H1 (cell line): Measurements from ENCODE around the gene PRR5L. TPM values are rescaled to one million over a fixed set of nuclear protein-coding genes. Genes with fewer than 3 reads are reported as not detected.
A peak's percentile ranks its signal among the peaks of the same experiment; 100 is the strongest.

ENCODE experiments used
- CTCF ChIA-PET: fragments of 300-600 bp; sonication (Branson Sonifier 250); formaldehyde crosslinking; loops from one replicate; lab custom pipeline; 2021; ENCODE audit not compliant: partially characterized antibody; lab: Charles Lee
- POLR2A ChIA-PET: fragments of 300-600 bp; sonication (Branson Sonifier 250); formaldehyde crosslinking; loops from one replicate; lab custom pipeline; 2021; ENCODE audit warnings: inconsistent platforms; ENCODE audit not compliant: partially characterized antibody; lab: Charles Lee
- DNase-seq, 2 experiments: peaks; one replicate each; pipeline versions ENCODE4 v3.0.0 to v3.0.0-alpha.2; 2010 to 2022; ENCODE audit warnings: low spot score in 2 of 2, low read depth in 1 of 2, mixed read lengths in 1 of 2
- FAIRE-seq: peaks from 2 replicates; lab custom pipeline; 2011; peaks lifted over from hg19 to GRCh38; lab: Jason Lieb, UNC
- H2AFZ ChIP-seq: 2 replicates; pipeline ENCODE4 v1.8.1; 2012; ENCODE audit warnings: low read length, inconsistent platforms
- H2AK5ac ChIP-seq: 2 replicates; pipeline ENCODE4 v1.6.1; 2013; ENCODE audit warnings: low read depth, low read length
- H2BK120ac ChIP-seq: replicated peaks from 2 replicates; pipeline ENCODE3; 2013; ENCODE audit warnings: low read depth, low read length, inconsistent platforms
- H2BK12ac ChIP-seq: 2 replicates; pipeline ENCODE4 v1.6.1; 2013; ENCODE audit warnings: low read depth, low read length
- H2BK15ac ChIP-seq: 2 replicates; pipeline ENCODE4 v1.6.1; 2013; ENCODE audit warnings: low read length
- H2BK20ac ChIP-seq: 2 replicates; pipeline ENCODE4 v1.6.1; 2013; ENCODE audit warnings: low read length
- H2BK5ac ChIP-seq: 2 replicates; pipeline ENCODE4 v1.6.1; 2013; ENCODE audit warnings: low read depth, low read length
- H3K14ac ChIP-seq: 2 replicates; pipeline ENCODE4 v1.6.1; 2013; ENCODE audit warnings: inconsistent platforms; ENCODE audit not compliant: insufficient read length
- H3K18ac ChIP-seq: 2 replicates; pipeline ENCODE4 v1.6.1; 2013; ENCODE audit warnings: low read length; ENCODE audit errors: extremely low read depth
- H3K23ac ChIP-seq: 2 replicates; pipeline ENCODE4 v1.6.1; 2013; ENCODE audit warnings: inconsistent platforms; ENCODE audit not compliant: insufficient read length
- H3K23me2 ChIP-seq: 2 replicates; pipeline ENCODE4 v1.6.1; 2013; ENCODE audit warnings: low read depth, low read length
- H3K27ac ChIP-seq: 2 replicates; pipeline ENCODE4 v1.6.1; 2011; ENCODE audit warnings: low read depth, low read length, inconsistent platforms
- H3K27me3 ChIP-seq, 4 experiments: replicated peaks in 1 of 4; 1 replicate in 1 of 4; 2 replicates in 3 of 4; pipeline versions ENCODE4 v1.6.1 to v1.8.1; 2011 to 2013; ENCODE audit warnings: low read length in 3 of 4, mild to moderate bottlenecking in 3 of 4, inconsistent platforms in 2 of 4, mixed read lengths in 2 of 4, moderate library complexity in 1 of 4; ENCODE audit not compliant: control insufficient read depth in 3 of 4, insufficient read depth in 3 of 4; ENCODE audit errors: extremely low read depth in 1 of 4
- H3K36me3 ChIP-seq, 4 experiments: 2 replicates each; pipeline versions ENCODE4 v1.6.1 to v1.8.1; 2011 to 2013; ENCODE audit warnings: mild to moderate bottlenecking in 4 of 4, low read length in 3 of 4, moderate library complexity in 2 of 4, control low read depth in 1 of 4, inconsistent platforms in 1 of 4; ENCODE audit not compliant: insufficient read depth in 4 of 4, control insufficient read depth in 2 of 4
- H3K4ac ChIP-seq: replicated peaks from 2 replicates; pipeline ENCODE3; 2013; ENCODE audit warnings: low read length, low read depth, mixed read lengths, inconsistent platforms; ENCODE audit not compliant: insufficient read length
- H3K4me1 ChIP-seq, 4 experiments: replicated peaks in 1 of 4; 1 replicate in 1 of 4; 2 replicates in 3 of 4; pipeline versions ENCODE4 v1.6.1 to v1.8.1; 2011 to 2013; ENCODE audit warnings: low read length in 3 of 4, inconsistent platforms in 2 of 4, mixed read lengths in 1 of 4; ENCODE audit not compliant: insufficient read depth in 4 of 4, control insufficient read depth in 3 of 4
- H3K4me2 ChIP-seq, 2 experiments: 2 replicates each; pipeline versions ENCODE4 v1.6.1 to v1.8.1; 2011 to 2013; ENCODE audit warnings: low read depth in 2 of 2, low read length in 2 of 2, control low read depth in 1 of 2, inconsistent platforms in 1 of 2, mild to moderate bottlenecking in 1 of 2; ENCODE audit not compliant: insufficient read depth in 1 of 2
- H3K4me3 ChIP-seq, 4 experiments: fragments of 200-600, 300-600 bp in 1 of 4; sonication (generic), shearing (Covaris generic), sonication (Bioruptor Twin) in 1 of 4; 2 replicates each; pipeline versions ENCODE4 v1.5.1 to v1.8.1; 2011 to 2016; ENCODE audit warnings: low read length in 4 of 4, low read depth in 3 of 4, control low read depth in 2 of 4, inconsistent platforms in 2 of 4, mild to moderate bottlenecking in 2 of 4, mixed read lengths in 1 of 4, moderate library complexity in 1 of 4; ENCODE audit not compliant: insufficient read depth in 2 of 4; ENCODE audit errors: extremely low read depth in 1 of 4
- H3K56ac ChIP-seq: replicated peaks from 2 replicates; pipeline ENCODE3; 2013; ENCODE audit warnings: low read depth, mild to moderate bottlenecking, mixed read lengths, low read length, inconsistent platforms; ENCODE audit not compliant: insufficient read length
- H3K79me1 ChIP-seq: 2 replicates; pipeline ENCODE4 v1.6.1; 2013; ENCODE audit warnings: low read depth, low read length, control low read depth
- H3K79me2 ChIP-seq, 2 experiments: 2 replicates each; pipeline versions ENCODE4 v1.6.1 to v1.8.1; 2012 to 2013; ENCODE audit warnings: low read length in 2 of 2, mild to moderate bottlenecking in 2 of 2, inconsistent platforms in 1 of 2; ENCODE audit not compliant: insufficient read depth in 2 of 2, control insufficient read depth in 1 of 2
- H3K9ac ChIP-seq, 4 experiments: replicated peaks in 1 of 4; 1 replicate in 1 of 4; 2 replicates in 3 of 4; pipeline versions ENCODE4 v1.6.1 to v1.8.1; 2011 to 2013; ENCODE audit warnings: low read depth in 3 of 4, low read length in 3 of 4, control low read depth in 2 of 4, mild to moderate bottlenecking in 2 of 4, moderate library complexity in 2 of 4, inconsistent platforms in 1 of 4; ENCODE audit errors: extremely low read depth in 1 of 4
- H3K9me3 ChIP-seq, 2 experiments: 2 replicates each; pipeline versions ENCODE4 v1.6.1 to v1.8.1; 2012 to 2013; ENCODE audit warnings: mild to moderate bottlenecking in 2 of 2, moderate library complexity in 2 of 2, control low read depth in 1 of 2, inconsistent platforms in 1 of 2, low read depth in 1 of 2, low read length in 1 of 2, mixed read lengths in 1 of 2; ENCODE audit not compliant: insufficient read depth in 2 of 2
- H4K20me1 ChIP-seq, 2 experiments: replicated peaks in 1 of 2; 2 replicates each; pipeline versions ENCODE3 to v1.8.1; 2011 to 2013; ENCODE audit warnings: inconsistent platforms in 2 of 2, low read length in 2 of 2, mild to moderate bottlenecking in 1 of 2; ENCODE audit not compliant: insufficient read depth in 2 of 2, control insufficient read depth in 1 of 2
- H4K5ac ChIP-seq: 2 replicates; pipeline ENCODE4 v1.6.1; 2013; ENCODE audit warnings: low read length, low read depth, mixed read lengths, inconsistent platforms; ENCODE audit not compliant: insufficient read length
- H4K8ac ChIP-seq: 2 replicates; pipeline ENCODE4 v1.8.0; 2013; ENCODE audit warnings: mild to moderate bottlenecking, moderate library complexity, low read length, inconsistent platforms; ENCODE audit not compliant: insufficient read depth; ENCODE audit errors: extremely low read depth
- H4K91ac ChIP-seq: replicated peaks from 2 replicates; pipeline ENCODE3; 2013; ENCODE audit warnings: low read length, mixed read lengths, inconsistent platforms; ENCODE audit not compliant: insufficient read length
- ASH2L ChIP-seq: fragments of 200-600, 300-600 bp; sonication (generic); IDR thresholded peaks from one replicate; pipeline ENCODE4 v1.7.1; 2017; ENCODE audit warnings: low read length
- BRCA1 ChIP-seq: IDR thresholded peaks from 2 replicates; pipeline ENCODE4 v1.6.1; 2012; ENCODE audit warnings: low read depth, low read length, improper control_type of control experiment
- CREB1 ChIP-seq: IDR thresholded peaks from 2 replicates; pipeline ENCODE4 v1.6.1; 2012; ENCODE audit warnings: inconsistent platforms
- CTBP2 ChIP-seq: IDR thresholded peaks from 2 replicates; pipeline ENCODE4 v1.7.0; 2011; ENCODE audit warnings: borderline replicate concordance, mild to moderate bottlenecking, moderate library complexity, mixed read lengths, low read length; ENCODE audit not compliant: insufficient read depth, insufficient read length
- EGR1 ChIP-seq: IDR thresholded peaks from 2 replicates; pipeline ENCODE4 v1.6.1; 2011; ENCODE audit warnings: low read depth, low read length, borderline replicate concordance
- GABPA ChIP-seq: IDR thresholded peaks from 2 replicates; pipeline ENCODE4 v1.6.1; 2011; ENCODE audit warnings: mild to moderate bottlenecking, low read length, moderate library complexity, borderline replicate concordance; ENCODE audit not compliant: insufficient read depth
- POU5F1 ChIP-seq: IDR thresholded peaks from 2 replicates; pipeline ENCODE4 v1.6.1; 2011; ENCODE audit warnings: low read depth, mild to moderate bottlenecking, low read length, moderate library complexity
- RFX5 ChIP-seq: IDR thresholded peaks from 2 replicates; pipeline ENCODE4 v1.6.1; 2011; ENCODE audit warnings: low read depth, low read length, improper control_type of control experiment, borderline replicate concordance
- SP4 ChIP-seq: IDR thresholded peaks from 2 replicates; pipeline ENCODE4 v1.6.1; 2012; ENCODE audit warnings: low read length, inconsistent platforms
- YY1 ChIP-seq: IDR thresholded peaks from 2 replicates; pipeline ENCODE4 v1.6.1; 2011; ENCODE audit warnings: low read depth, mild to moderate bottlenecking, low read length
- ZNF274 ChIP-seq: IDR thresholded peaks from 2 replicates; pipeline ENCODE4 v1.7.0; 2012; ENCODE audit warnings: low read length, borderline replicate concordance; ENCODE audit errors: extremely low read depth
- WGBS, 2 experiments: shearing (Covaris generic) in 1 of 2; methylation state at CpG; one replicate each; pipeline versions ENCODE4 v1.1.6 to v1.1.7; 2013 to 2015; ENCODE audit warnings: low lambda C conversion rate in 2 of 2, mixed read lengths in 2 of 2, inconsistent platforms in 1 of 2, low coverage in 1 of 2, missing lambda C conversion rate in 1 of 2; ENCODE audit not compliant: insufficient replicate concordance in 2 of 2, insufficient coverage in 1 of 2, insufficient read length in 1 of 2; ENCODE audit errors: extremely low coverage in 1 of 2, missing lambda C conversion rate in 1 of 2; 5-methylcytosine and 5-hydroxymethylcytosine counted together
- polyA plus RNA-seq, 7 experiments: library from polyadenylated mRNA; depleted of rRNA in 3 of 7; stranded (reverse) in 5 of 7; unstranded in 2 of 7; fragments of >200 nt in 5 of 7; fragments of 200-250 nt in 2 of 7; gene quantifications; 1 replicate in 5 of 7; 2 replicates in 1 of 7; 4 replicates in 1 of 7; pipeline versions ENCODE4 v1.2.1 to v1.2.3, GENCODE V29; 2011 to 2013; ENCODE audit warnings: missing spikeins in 2 of 7, mixed read lengths in 2 of 7
- total RNA-seq: library from RNA; stranded (reverse); fragmentation: NEBNext Ultra II Directional; extraction: Animal tissue kit (Norgen Biotek cat#: 25700); gene quantifications from 2 replicates; pipeline ENCODE4 v1.2.1, GENCODE V29; 2021
- TF ChIP-seq, protein P1 (sequence below): IDR thresholded peaks from 2 replicates; pipeline ENCODE4 v1.6.1; 2012; ENCODE audit warnings: inconsistent platforms

PRR5L gene
- total and polyA plus RNA-seq, 2 of the 8 experiments (the other 6 are each of a cell fraction or from before 2014, with no cell fraction given): 6.6 to 10.1 TPM

DNA sequence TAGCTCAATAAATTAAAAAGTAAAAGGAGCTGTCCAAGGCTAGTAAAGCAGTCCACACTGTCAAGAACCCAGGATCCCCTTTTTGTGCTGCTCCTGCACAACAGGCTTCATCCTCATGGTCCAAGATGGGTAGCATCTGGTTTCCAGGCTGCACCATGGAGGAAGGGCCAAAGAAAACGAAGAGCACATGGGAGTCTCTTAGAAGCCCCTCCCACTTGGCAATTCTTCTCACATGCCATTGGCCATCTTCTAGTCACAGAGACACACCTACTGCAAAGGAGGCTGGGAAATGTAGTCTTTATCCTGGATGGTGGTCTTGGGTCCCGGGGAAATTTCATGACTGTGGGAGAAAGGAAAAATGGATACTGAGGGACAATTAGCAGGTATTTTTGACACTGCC lies 37.8 kb downstream of the PRR5L start:
- Histone ChIP-seq H4K8ac (no peak overlapping the region), H3K36me3 (no peaks in the 10 kb centered on the region), H2BK12ac (no peak overlapping the region), H3K9ac (no peak overlapping the region), H3K4me2 (no peak overlapping the region), H3K23me2 (no peaks in the 10 kb centered on the region), H3K27me3 (no peaks in the 10 kb centered on the region), H2AK5ac (no peak overlapping the region), H2BK5ac (no peak overlapping the region), H3K56ac (no peak overlapping the region), H3K14ac (no peak overlapping the region), H2BK120ac (no peak overlapping the region), H2BK20ac (no peak overlapping the region), H3K27ac (no peak overlapping the region), H3K9me3 (no peaks in the 10 kb centered on the region), H2AFZ (no peak overlapping the region), H3K4ac (no peak overlapping the region), H2BK15ac (no peak overlapping the region; the same call in 1 of the 2 replicates), H3K79me2 (no peaks in the 10 kb centered on the region), H3K79me1 (no peaks in the 10 kb centered on the region), H3K4me1 (no peaks in the 10 kb centered on the region), H3K18ac (no peak overlapping the region), H3K23ac (no peak overlapping the region), H4K5ac (no peak overlapping the region), H3K4me3 (no peak overlapping the region), H4K20me1 (no peaks in the 10 kb centered on the region), H4K91ac (no peak overlapping the region)
- ChIA-PET CTCF (interaction anchor here (0.8 to 2.2 kb wide), 5 partner anchors 8 to 145 kb away, joined by 3 to 6 read pairs (median 5); no protein-coding TSS in a partner anchor), POLR2A (interaction anchor here (0.6 kb wide), 1 partner anchor 10 kb away, joined by 4 read pairs; no protein-coding TSS in a partner anchor)
- FAIRE-seq: peak; percentile 73
- 67% methylated on average over 2 of the region's 2 CpGs; no CpG with 5 or more reads in 1 of the 2 experiments for whole genome bisulfite sequencing, 2 experiments
- DNase-seq: no peak
- TF ChIP-seq RFX5: no peak
- TF ChIP-seq SP4: no peak
- TF ChIP-seq CREB1: no peak
- no peak for TF ChIP-seq ASH2L
- TF ChIP-seq CTBP2: no peak
- peak; percentile 24; the same call in 1 of the 2 replicates for TF ChIP-seq YY1
- TF ChIP-seq POU5F1: no peak
- TF ChIP-seq EGR1: no peak
- TF ChIP-seq, protein P1, sequence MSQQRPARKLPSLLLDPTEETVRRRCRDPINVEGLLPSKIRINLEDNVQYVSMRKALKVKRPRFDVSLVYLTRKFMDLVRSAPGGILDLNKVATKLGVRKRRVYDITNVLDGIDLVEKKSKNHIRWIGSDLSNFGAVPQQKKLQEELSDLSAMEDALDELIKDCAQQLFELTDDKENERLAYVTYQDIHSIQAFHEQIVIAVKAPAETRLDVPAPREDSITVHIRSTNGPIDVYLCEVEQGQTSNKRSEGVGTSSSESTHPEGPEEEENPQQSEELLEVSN: peak; percentile 78; the same call in 1 of the 2 replicates
- TF ChIP-seq BRCA1: no peak
- TF ChIP-seq ZNF274: no peak
- no peak for TF ChIP-seq GABPA
